GM21717 (cell line): Measurements from ENCODE around the gene FOXC1.

Source experiments
- ATAC-seq: cut with Tn5 transposase; IDR thresholded peaks from one replicate; pipeline ENCODE4 v1.9.1; 2021; ENCODE audit warnings: mild to moderate bottlenecking, moderate library complexity; ENCODE audit not compliant: unreplicated experiment

The FOXC1 gene

GRCh38 chr6:1640476-1640875 lies 30.8 kb downstream of the FOXC1 start:
- no peak for ATAC-seq

- ATAC-seq = no peak
Observed at GRCh38 chr6:1641343-1641885, 31.7 kb downstream of the FOXC1 start.

GRCh38 chr6:1643111-1643510 lies 33.4 kb downstream of the FOXC1 start:
- ATAC-seq = no peak

- no peak for ATAC-seq
Observed at GRCh38 chr6:1643830-1644445, 34.2 kb downstream of the FOXC1 start.

- ATAC-seq = no peak
Observed at GRCh38 chr6:1644516-1645060, 34.9 kb downstream of the FOXC1 start.

GRCh38 chr6:1645466-1646185 lies 35.9 kb downstream of the FOXC1 start:
- ATAC-seq = no peak

- no peak for ATAC-seq
Observed at GRCh38 chr6:1651362-1651761, 41.6 kb downstream of the FOXC1 start.

- ATAC-seq = no peak
Observed at GRCh38 chr6:1652842-1653241, 43.1 kb downstream of the FOXC1 start.

GRCh38 chr6:1654054-1654453 lies 44.3 kb downstream of the FOXC1 start:
- ATAC-seq = no peak

- no peak for ATAC-seq
Observed at GRCh38 chr6:1657116-1657770, 47.5 kb downstream of the FOXC1 start.

- no peak for ATAC-seq
Observed at GRCh38 chr6:1657771-1658165, 48.1 kb downstream of the FOXC1 start.

GRCh38 chr6:1658212-1659005 lies 48.7 kb downstream of the FOXC1 start:
- ATAC-seq = no peak

- ATAC-seq = no peak
Observed at GRCh38 chr6:1659816-1660215, 50.1 kb downstream of the FOXC1 start.

GRCh38 chr6:1662534-1662933 lies 52.8 kb downstream of the FOXC1 start:
- ATAC-seq = no peak
